ENCODE data around the gene TM4SF5. TPM values are rescaled to one million over a fixed set of nuclear protein-coding genes. Genes with fewer than 3 reads are reported as not detected.
"Not testable (repeated sequence)": the region's sequence is repeated elsewhere in the genome, so short reads cannot be mapped to it uniquely, and the experiment has no call there.

The TM4SF5 gene
- total and polyA plus RNA-seq, 5 donors: not detected

DNA sequence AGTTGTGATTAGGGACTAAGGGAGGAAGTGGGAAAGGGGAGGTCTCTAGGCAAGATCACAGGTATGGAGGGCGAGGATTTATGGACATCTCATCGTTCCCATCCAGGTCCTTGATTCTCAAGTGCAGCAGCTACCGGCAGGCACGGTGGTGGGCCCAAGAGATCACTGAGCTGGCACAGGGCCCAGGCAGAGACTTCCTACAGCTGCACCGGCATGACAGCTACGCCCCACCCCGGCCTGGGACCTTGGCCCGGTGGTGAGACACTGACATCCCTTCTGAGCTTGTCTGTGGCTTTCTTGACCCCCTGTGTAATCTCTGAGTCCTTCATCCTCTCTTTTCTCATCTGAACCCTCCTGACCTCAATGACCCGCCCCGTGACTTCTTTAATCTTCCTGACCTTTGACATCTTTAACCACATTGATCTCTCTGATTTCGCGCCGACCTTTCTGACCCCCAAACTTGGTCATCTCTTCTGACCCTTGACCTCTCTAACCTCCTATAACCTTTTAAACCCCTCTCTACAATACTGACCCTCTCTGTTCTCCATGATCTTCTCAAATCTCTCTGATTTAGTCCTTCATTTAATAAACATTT, 39.1 kb downstream of the TM4SF5 start:
- H3K27ac ChIP-seq (ENCODE audit: low read length): no peak overlapping the region
- no peaks in the 10 kb centered on the region for H3K9me3 ChIP-seq (ENCODE audit: control insufficient read depth, low read length)
- no peak for ATAC-seq
- peak in 1 of 3 donors; percentile 61 for DNase-seq
- intact Hi-C loops (cut with DNase I): no loop called here
- WGBS: 62% methylated on average over 13 of the region's 13 CpGs
- H3K4me1 ChIP-seq (ENCODE audit: control insufficient read depth, insufficient read depth, low read length): peaks cover 7% of the 10 kb centered on the region
- no peak overlapping the region for H3K4me3 ChIP-seq (ENCODE audit: low read length)
- no peaks in the 10 kb centered on the region for H3K27me3 ChIP-seq (ENCODE audit: control insufficient read depth, insufficient read depth)

GRCh38 chr17:4811471-4811870, 39.8 kb downstream of the TM4SF5 start:
- DNase-seq (peak in 1 of 3 donors; percentile 25), ATAC-seq (no peak)
- no peaks in the 10 kb centered on the region for H3K27me3 ChIP-seq (ENCODE audit: control insufficient read depth, insufficient read depth)
- intact Hi-C loops (cut with DNase I): no loop called here
- H3K4me3 ChIP-seq (ENCODE audit: low read length): no peak overlapping the region
- peaks cover 7% of the 10 kb centered on the region for H3K4me1 ChIP-seq (ENCODE audit: control insufficient read depth, insufficient read depth, low read length)
- 95% methylated on average over 12 of the region's 12 CpGs for WGBS
- no peak overlapping the region for H3K27ac ChIP-seq (ENCODE audit: low read length)
- H3K9me3 ChIP-seq (ENCODE audit: control insufficient read depth, low read length): no peaks in the 10 kb centered on the region

- Histone ChIP-seq H3K27me3 (ENCODE audit: control insufficient read depth, insufficient read depth) (no peaks in the 10 kb centered on the region), H3K4me1 (ENCODE audit: control insufficient read depth, insufficient read depth, low read length) (peaks cover 6% of the 10 kb centered on the region), H3K4me3 (ENCODE audit: low read length) (no peak overlapping the region), H3K9me3 (ENCODE audit: control insufficient read depth, low read length) (no peaks in the 10 kb centered on the region), H3K27ac (ENCODE audit: low read length) (peak overlapping the region; percentile 20)
- WGBS: 75% methylated on average over 7 of the region's 7 CpGs
- intact Hi-C loops (cut with DNase I): no loop called here
- no peak for DNase-seq
- peak; percentile 22 to 50 for ATAC-seq
These were observed 41.0 kb downstream of the TM4SF5 start for GRCh38 chr17:4812690-4813089.

DNA sequence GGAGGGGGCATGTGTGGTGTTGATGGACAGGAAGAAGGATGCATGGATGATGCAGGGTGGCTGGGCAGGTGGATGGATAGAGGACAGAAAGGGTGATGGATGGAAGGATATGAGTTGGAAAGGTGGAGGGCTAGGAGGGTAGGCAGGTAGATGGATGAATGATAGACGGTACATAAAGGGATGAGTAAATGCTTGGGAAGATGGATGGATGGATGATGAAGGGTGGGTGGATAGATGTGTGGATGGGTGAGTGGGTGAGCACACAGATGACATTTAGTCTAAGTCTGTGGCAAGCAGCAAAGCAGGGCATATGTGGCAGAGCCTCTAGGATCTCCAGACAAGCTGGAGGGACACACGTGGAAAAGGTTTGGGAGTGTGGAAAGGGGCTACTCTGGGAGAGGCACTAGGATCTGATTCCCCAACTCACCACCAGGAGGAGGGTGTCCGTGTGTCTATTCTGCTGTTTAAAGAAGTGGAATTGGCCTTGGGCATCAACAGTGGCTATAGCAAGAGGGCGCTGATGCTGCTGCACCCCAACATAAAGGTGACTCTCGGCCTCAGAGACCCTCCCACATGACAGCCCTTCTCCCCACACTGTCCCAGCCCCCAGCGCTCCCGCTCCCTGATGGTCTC, 43.5 kb downstream of the TM4SF5 start:
- intact Hi-C loops (cut with DNase I): no loop called here

GRCh38 chr17:4816826-4817225, 45.1 kb downstream of the TM4SF5 start:
- H3K27me3 ChIP-seq (ENCODE audit: control insufficient read depth, insufficient read depth): no peaks in the 10 kb centered on the region
- H3K27ac ChIP-seq (ENCODE audit: low read length): no peak overlapping the region
- WGBS: 92% methylated on average over 13 of the region's 13 CpGs
- H3K4me3 ChIP-seq (ENCODE audit: low read length): no peak overlapping the region
- intact Hi-C loops (cut with DNase I): no loop called here
- ATAC-seq (no peak), DNase-seq (no peak)
- H3K4me1 ChIP-seq (ENCODE audit: control insufficient read depth, insufficient read depth, low read length): no peaks in the 10 kb centered on the region
- H3K9me3 ChIP-seq (ENCODE audit: control insufficient read depth, low read length): no peaks in the 10 kb centered on the region

More for the DNA sequence above, 43.5 kb downstream of the TM4SF5 start:
- ATAC-seq: no peak
- Histone ChIP-seq H3K4me1 (ENCODE audit: control insufficient read depth, insufficient read depth, low read length) (no peaks in the 10 kb centered on the region), H3K4me3 (ENCODE audit: low read length) (no peak overlapping the region), H3K27me3 (ENCODE audit: control insufficient read depth, insufficient read depth) (no peaks in the 10 kb centered on the region), H3K27ac (ENCODE audit: low read length) (no peak overlapping the region), H3K9me3 (ENCODE audit: control insufficient read depth, low read length) (no peaks in the 10 kb centered on the region)
- peak in 1 of 3 donors; percentile 14 for DNase-seq
- 88% methylated on average over 7 of the region's 7 CpGs for WGBS

GRCh38 chr17:4818276-4818675, 46.6 kb downstream of the TM4SF5 start:
- intact Hi-C loops (cut with DNase I): no loop called here
- Histone ChIP-seq H3K9me3 (ENCODE audit: control insufficient read depth, low read length) (no peaks in the 10 kb centered on the region), H3K4me3 (ENCODE audit: low read length) (no peak overlapping the region), H3K27ac (ENCODE audit: low read length) (no peak overlapping the region), H3K4me1 (ENCODE audit: control insufficient read depth, insufficient read depth, low read length) (no peaks in the 10 kb centered on the region), H3K27me3 (ENCODE audit: control insufficient read depth, insufficient read depth) (no peaks in the 10 kb centered on the region)
- no peak for DNase-seq
- ATAC-seq: no peak
- WGBS: 81% methylated on average over 12 of the region's 12 CpGs

GRCh38 chr17:4822835-4823234, 51.1 kb downstream of the TM4SF5 start:
- H3K4me3 ChIP-seq (ENCODE audit: low read length): no peak overlapping the region
- ATAC-seq (no peak), DNase-seq (peak in 1 of 3 donors; percentile 33)
- no peaks in the 10 kb centered on the region for H3K4me1 ChIP-seq (ENCODE audit: control insufficient read depth, insufficient read depth, low read length)
- WGBS: 74% methylated on average over 3 of the region's 3 CpGs
- no peaks in the 10 kb centered on the region for H3K9me3 ChIP-seq (ENCODE audit: control insufficient read depth, low read length)
- intact Hi-C loops (cut with DNase I): no loop called here
- H3K27me3 ChIP-seq (ENCODE audit: control insufficient read depth, insufficient read depth): no peaks in the 10 kb centered on the region
- no peak overlapping the region for H3K27ac ChIP-seq (ENCODE audit: low read length)

- no peak overlapping the region for H3K27ac ChIP-seq (ENCODE audit: low read length)
These were observed 51.8 kb downstream of the TM4SF5 start for GRCh38 chr17:4823373-4824089.

DNA sequence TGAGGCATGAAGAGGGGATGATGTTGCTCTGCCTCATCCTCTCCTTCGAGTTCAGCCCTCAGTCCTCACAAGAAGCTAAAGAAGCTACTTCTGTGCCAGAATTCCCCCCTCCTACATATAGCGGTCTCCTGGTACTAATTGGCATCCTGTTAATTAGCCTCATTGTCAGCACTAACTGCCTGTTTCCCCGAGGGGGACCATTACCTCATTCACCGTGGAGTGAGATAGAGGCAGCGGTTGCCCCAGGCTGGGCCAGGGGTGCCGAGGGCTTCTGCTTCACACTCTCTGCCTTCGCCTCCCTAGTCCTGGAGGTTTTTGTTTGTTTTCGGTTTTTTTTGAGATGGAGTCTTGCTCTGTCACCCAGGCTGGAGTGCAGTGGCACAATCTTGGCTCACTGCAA, 55.7 kb downstream of the TM4SF5 start:
- WGBS: 68% methylated on average over 8 of the region's 8 CpGs
- intact Hi-C loops (cut with DNase I): no loop called here
- Histone ChIP-seq H3K4me3 (ENCODE audit: low read length) (no peak overlapping the region), H3K4me1 (ENCODE audit: control insufficient read depth, insufficient read depth, low read length) (no peaks in the 10 kb centered on the region), H3K27ac (ENCODE audit: low read length) (no peak overlapping the region), H3K9me3 (ENCODE audit: control insufficient read depth, low read length) (no peaks in the 10 kb centered on the region), H3K27me3 (ENCODE audit: control insufficient read depth, insufficient read depth) (no peaks in the 10 kb centered on the region)
- DNase-seq (no peak), ATAC-seq (no peak)

More at GRCh38 chr17:4823373-4824089, 51.8 kb downstream of the TM4SF5 start:
- H3K4me1 ChIP-seq (ENCODE audit: control insufficient read depth, insufficient read depth, low read length): no peaks in the 10 kb centered on the region
- intact Hi-C loops (cut with DNase I): no loop called here
- ATAC-seq (no peak), DNase-seq (no peak)
- H3K9me3 ChIP-seq (ENCODE audit: control insufficient read depth, low read length): no peaks in the 10 kb centered on the region
- no peak overlapping the region for H3K4me3 ChIP-seq (ENCODE audit: low read length)
- 72% methylated on average over 12 of the region's 12 CpGs for WGBS
- no peaks in the 10 kb centered on the region for H3K27me3 ChIP-seq (ENCODE audit: control insufficient read depth, insufficient read depth)

GRCh38 chr17:4832829-4833177, 61.1 kb downstream of the TM4SF5 start:
- not testable (repeated sequence) for H3K4me1 ChIP-seq (ENCODE audit: control insufficient read depth, insufficient read depth, low read length); H3K9me3 ChIP-seq (ENCODE audit: control insufficient read depth, low read length); DNase-seq; H3K27me3 ChIP-seq (ENCODE audit: control insufficient read depth, insufficient read depth)
- intact Hi-C loops (cut with DNase I): loop anchor here in 1 of 4 donors (10.0 kb wide), 1 partner anchor 52 kb away; no protein-coding TSS in a partner anchor
- Histone ChIP-seq H3K4me3 (ENCODE audit: low read length) (peak overlapping the region; percentile 44), H3K27ac (ENCODE audit: low read length) (peak overlapping the region; percentile 63)
- under 1% methylated on average over 10 of the region's 17 CpGs for WGBS
- peak in 1 of 2 donors; percentile 47 for ATAC-seq

Measured in right cardiac atrium (tissue), 5 donors.